ENCODE data around the gene LLGL1.

The LLGL1 gene

GRCh38 chr17:18260332-18261145 is 35.1 kb downstream of the LLGL1 start, which contains the start of gene MIEF2:
TSS of gene MIEF2 (plus strand) at chr17:18260662. CDS start at chr17:18262721, 2,059 bp downstream.
- peak within 1 kb of the TSS; percentile 77 for H3K4me3 ChIP-seq (ENCODE audit: low read length)
- peak; percentile 92 for DNase-seq (ENCODE audit: low read depth, low spot score)

GRCh38 chr17:18261146-18261515 is 35.7 kb downstream of the LLGL1 start:
- peak overlapping the region; percentile 77 for H3K4me3 ChIP-seq (ENCODE audit: low read length)
- no peak for DNase-seq (ENCODE audit: low read depth, low spot score)

GRCh38 chr17:18261659-18262058 is 36.2 kb downstream of the LLGL1 start:
- DNase-seq (ENCODE audit: low read depth, low spot score), result no peak
- peak overlapping the region; percentile 77 for H3K4me3 ChIP-seq (ENCODE audit: low read length)

GRCh38 chr17:18262111-18262510 is 36.7 kb downstream of the LLGL1 start:
- DNase-seq (ENCODE audit: low read depth, low spot score), result no peak
- H3K4me3 ChIP-seq (ENCODE audit: low read length), result no peak overlapping the region

- DNase-seq (ENCODE audit: low read depth, low spot score), result no peak
- H3K4me3 ChIP-seq (ENCODE audit: low read length), result no peak overlapping the region
Observed at GRCh38 chr17:18262641-18263040, 37.2 kb downstream of the LLGL1 start.

GRCh38 chr17:18263885-18264682 is 38.6 kb downstream of the LLGL1 start:
- DNase-seq (ENCODE audit: low read depth, low spot score), result no peak
- H3K4me3 ChIP-seq (ENCODE audit: low read length), result no peak overlapping the region

- no peak overlapping the region for H3K4me3 ChIP-seq (ENCODE audit: low read length)
- DNase-seq (ENCODE audit: low read depth, low spot score), result no peak
Observed at GRCh38 chr17:18267366-18267765, 41.9 kb downstream of the LLGL1 start.

GRCh38 chr17:18267927-18268711 is 42.7 kb downstream of the LLGL1 start:
- no peak for DNase-seq (ENCODE audit: low read depth, low spot score)
- no peak overlapping the region for H3K4me3 ChIP-seq (ENCODE audit: low read length)

- DNase-seq (ENCODE audit: low read depth, low spot score), result no peak
- H3K4me3 ChIP-seq (ENCODE audit: low read length), result no peak overlapping the region
Observed at GRCh38 chr17:18270046-18270931, 44.9 kb downstream of the LLGL1 start.

- H3K4me3 ChIP-seq (ENCODE audit: low read length), result no peak overlapping the region
- no peak for DNase-seq (ENCODE audit: low read depth, low spot score)
Observed at GRCh38 chr17:18277076-18277475, 51.6 kb downstream of the LLGL1 start.

- H3K4me3 ChIP-seq (ENCODE audit: low read length), result no peak overlapping the region
- DNase-seq (ENCODE audit: low read depth, low spot score), result no peak
Observed at GRCh38 chr17:18278867-18279266, 53.4 kb downstream of the LLGL1 start.

- no peak for DNase-seq (ENCODE audit: low read depth, low spot score)
- no peak overlapping the region for H3K4me3 ChIP-seq (ENCODE audit: low read length)
Observed at GRCh38 chr17:18280249-18280648, 54.8 kb downstream of the LLGL1 start.

GRCh38 chr17:18280766-18281371 is 55.4 kb downstream of the LLGL1 start:
- no peak overlapping the region for H3K4me3 ChIP-seq (ENCODE audit: low read length)
- DNase-seq (ENCODE audit: low read depth, low spot score), result no peak

- DNase-seq (ENCODE audit: low read depth, low spot score), result no peak
- H3K4me3 ChIP-seq (ENCODE audit: low read length), result no peak overlapping the region
Observed at GRCh38 chr17:18281788-18282187, 56.4 kb downstream of the LLGL1 start.

GRCh38 chr17:18285296-18285695 is 59.9 kb downstream of the LLGL1 start:
- H3K4me3 ChIP-seq (ENCODE audit: low read length), result no peak overlapping the region

GRCh38 chr17:18291718-18292540 is 66.5 kb downstream of the LLGL1 start:
- DNase-seq (ENCODE audit: low read depth, low spot score), result no peak
- no peak overlapping the region for H3K4me3 ChIP-seq (ENCODE audit: low read length)

More at GRCh38 chr17:18285296-18285695, 59.9 kb downstream of the LLGL1 start:
- DNase-seq (ENCODE audit: low read depth, low spot score), result no peak
